HG03354 (cell line): ENCODE measurements around the gene DENND10.

Source experiments
- ATAC-seq: cut with Tn5 transposase; IDR thresholded peaks from one replicate; pipeline ENCODE4 v1.9.1; 2021; ENCODE audit warnings: mild to moderate bottlenecking; ENCODE audit not compliant: unreplicated experiment, poor library complexity, severe bottlenecking

The DENND10 gene, protein sequence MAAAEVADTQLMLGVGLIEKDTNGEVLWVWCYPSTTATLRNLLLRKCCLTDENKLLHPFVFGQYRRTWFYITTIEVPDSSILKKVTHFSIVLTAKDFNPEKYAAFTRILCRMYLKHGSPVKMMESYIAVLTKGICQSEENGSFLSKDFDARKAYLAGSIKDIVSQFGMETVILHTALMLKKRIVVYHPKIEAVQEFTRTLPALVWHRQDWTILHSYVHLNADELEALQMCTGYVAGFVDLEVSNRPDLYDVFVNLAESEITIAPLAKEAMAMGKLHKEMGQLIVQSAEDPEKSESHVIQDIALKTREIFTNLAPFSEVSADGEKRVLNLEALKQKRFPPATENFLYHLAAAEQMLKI

DNA sequence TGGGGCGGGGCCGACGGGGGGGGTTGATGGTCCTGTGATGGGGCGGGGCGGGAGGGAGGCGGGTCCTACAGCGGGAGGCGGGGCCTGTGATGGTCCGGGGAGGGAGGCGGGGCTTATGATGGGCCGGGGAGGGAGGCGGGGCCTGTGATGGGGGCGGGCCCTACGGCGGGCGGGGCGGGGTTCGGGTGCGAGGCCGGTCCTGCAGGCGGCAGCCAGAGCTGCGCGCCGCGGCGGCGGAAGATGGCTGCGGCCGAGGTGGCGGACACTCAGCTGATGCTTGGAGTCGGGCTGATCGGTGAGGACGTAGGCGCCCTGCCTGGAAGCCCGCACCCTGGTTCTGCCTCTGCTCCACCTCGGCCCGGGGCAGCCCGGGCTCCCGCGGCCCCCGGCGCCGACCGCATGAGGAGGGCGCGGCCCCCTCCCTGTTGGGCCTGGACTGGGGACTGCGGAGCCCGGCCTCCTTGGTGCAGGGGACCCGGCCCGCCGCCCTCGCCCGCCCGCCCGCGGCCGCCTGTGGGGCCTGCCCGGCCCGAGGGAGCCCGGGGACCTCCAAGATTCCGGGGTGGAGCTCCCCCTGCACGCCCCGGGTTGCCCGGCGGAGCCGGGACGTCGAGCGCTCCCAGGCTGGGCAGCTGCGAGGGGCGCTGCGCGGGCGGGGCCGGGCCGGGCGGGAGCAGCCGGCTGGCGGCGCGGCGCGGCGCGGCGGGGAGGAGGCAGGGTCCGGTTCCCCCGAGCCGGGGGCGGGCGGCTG, at the start of gene DENND10:
Gene DENND10, plus strand, starts transcription at position 211 of the 751 bp plus-strand sequence. Its CDS starts 30 bp downstream, at position 241.
- ATAC-seq, result peak; percentile 90

DNA sequence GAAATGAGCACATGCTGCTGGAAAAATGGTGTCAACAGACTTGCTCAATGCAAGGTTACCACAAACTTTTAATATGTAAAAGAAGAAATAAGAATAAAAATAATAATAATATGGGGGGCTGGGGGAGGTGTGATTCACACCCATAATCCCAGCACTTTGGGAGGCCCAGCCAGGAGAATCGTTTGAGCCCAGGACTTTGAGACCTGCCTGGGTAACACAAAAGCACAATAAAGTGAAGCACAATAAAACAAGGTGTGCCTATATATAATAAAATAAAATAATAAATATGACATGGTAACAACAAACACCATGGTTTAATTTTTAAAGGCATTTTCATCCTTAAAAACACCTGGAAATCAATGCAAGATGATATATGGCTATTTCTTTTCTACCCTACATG, 48.4 kb upstream of the DENND10 start:
- no peak for ATAC-seq

DNA sequence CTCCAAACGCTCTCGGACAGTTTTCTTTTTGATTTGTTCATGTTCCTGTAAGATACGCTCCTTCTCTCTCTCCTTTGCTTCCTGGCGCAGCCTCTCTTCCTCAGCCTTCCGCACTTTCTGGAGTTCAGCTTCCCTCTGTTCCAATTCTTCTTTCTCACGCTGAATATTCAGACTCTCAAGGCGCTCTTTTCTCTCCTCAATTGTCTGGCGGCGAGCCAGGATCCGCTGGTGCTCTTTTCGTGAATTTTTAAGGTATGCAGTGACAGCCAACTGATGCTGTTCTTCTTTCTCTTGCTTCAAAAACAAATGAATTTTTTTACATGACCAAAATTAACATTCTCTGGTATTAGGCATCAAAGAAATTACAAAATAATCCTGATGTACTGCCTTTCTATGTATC, 45.9 kb upstream of the DENND10 start:
- no peak for ATAC-seq

DNA sequence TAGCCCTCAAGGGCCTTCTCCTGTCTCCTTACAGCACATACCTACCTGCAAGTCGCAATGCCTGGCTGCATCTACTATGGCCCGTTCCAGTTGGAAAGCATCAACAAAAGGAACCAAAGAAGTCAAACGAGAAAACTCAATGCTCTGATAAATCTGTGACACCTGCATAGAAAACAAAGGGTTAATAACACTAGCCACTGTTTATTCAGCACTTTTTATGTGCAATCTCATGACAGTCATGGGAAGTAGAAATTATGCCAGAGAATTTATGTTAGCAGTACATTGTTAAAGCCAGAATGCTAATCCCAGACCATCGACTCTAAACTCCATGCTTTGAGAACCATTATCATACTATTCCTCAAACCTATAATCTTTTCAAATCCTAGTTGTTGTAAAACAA, 44.4 kb upstream of the DENND10 start:
- ATAC-seq, result no peak

DNA sequence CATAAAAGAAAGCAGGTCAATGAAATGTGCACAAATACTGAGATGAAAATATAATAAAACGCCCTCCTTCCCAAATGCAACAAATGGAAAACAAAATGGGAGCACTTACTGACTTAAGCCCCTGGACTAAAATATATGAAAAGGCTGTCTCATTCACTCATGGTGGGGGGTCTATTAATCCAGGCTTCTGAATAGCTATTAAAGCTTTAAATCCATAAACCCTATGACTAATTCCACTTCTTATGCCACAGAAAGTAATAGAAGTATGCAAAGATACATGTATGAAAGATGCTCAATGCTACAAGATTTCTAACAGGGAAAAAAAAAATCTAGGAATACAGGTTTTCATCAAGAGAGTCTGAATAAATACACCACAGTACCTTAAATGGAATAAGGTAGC, 43.8 kb upstream of the DENND10 start:
- no peak for ATAC-seq

DNA sequence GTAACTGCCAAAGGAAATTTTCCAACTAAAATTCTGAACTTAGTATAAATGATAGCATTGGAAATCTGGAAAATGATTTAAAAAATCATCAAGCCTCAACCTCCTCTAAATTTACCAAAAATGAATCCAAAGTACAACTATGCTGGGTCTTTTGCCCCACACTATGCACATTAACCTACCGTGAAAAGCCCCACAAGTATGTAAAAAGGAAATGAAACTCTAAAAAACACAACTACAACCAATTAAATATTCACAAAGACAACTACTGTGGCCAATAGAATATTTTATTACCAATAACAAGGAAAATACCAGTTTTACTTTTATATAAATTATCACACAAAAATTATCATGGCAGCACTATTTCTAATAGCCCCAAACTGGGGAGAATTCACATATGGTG, 42.6 kb upstream of the DENND10 start:
- no peak for ATAC-seq

DNA sequence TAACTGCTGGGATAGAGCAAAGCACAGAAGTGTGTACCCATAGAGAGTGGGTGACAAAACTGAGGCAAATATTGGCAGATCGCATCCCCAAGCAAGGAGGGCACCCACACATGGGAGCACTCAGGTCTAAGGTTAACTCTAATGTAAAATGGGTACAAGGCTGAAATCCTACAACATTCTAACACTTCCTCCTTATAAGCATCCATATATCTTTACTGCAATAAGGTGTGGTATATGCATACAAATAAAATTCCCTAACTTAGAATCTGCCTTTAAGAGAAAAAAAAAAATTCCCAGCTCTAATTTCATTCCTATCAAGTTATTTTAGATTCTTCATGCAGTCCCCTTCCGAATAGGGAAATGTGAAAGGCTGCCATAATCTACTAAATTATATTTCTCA, 42.0 kb upstream of the DENND10 start:
- ATAC-seq, result no peak

DNA sequence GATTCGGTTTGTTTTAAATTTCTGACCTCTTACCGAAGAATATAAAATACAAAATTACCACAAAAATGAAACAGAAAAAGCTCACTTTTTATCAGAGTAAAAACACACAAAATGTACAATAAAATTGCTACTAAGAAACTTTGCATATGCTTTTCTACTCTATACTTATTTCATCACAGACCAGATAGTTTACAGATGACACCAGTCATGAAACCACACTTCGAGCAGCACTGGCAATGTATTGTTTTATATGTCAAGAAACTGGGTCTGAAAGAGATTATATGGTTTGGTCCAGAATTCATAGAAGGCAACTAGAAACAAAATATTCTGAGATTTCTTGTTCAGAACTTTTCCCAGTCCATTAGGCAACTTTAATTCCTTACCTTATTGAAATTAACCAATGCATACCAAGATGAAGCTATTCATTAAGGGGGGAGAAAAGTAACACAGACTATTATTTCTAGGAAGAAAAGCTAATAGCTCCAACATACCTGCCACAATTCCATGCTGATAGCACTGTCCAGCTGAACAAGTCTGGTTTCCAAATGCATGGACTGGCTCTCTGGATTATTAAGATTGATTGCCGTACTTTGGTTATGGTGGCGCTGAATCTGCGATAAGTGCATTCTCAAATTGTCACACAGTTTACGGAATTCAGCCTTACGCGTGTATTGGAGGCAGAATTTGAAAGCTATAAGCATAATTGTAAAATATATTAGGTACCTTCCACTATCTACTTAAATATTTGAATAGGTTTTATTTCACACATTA, 33.3 kb upstream of the DENND10 start:
- ATAC-seq, result no peak

DNA sequence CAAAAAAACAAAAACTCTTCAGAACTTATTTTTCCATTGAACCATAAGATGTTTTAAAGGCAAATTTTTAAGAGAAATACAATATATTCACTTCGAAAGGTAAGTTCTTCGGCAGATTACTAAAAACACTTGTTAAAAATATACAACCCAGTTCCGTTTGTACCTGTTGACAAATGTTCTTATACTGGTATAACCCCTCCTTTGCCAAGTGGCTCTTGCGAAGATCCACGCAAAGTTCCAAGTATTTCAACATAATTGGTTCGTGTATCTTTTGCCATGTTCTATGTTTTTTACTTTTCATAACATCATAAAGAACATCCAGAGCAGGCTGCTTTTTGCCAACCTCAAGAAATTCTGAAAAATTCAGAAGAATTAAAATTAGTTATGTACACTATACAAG, 30.3 kb upstream of the DENND10 start:
- ATAC-seq, result no peak

DNA sequence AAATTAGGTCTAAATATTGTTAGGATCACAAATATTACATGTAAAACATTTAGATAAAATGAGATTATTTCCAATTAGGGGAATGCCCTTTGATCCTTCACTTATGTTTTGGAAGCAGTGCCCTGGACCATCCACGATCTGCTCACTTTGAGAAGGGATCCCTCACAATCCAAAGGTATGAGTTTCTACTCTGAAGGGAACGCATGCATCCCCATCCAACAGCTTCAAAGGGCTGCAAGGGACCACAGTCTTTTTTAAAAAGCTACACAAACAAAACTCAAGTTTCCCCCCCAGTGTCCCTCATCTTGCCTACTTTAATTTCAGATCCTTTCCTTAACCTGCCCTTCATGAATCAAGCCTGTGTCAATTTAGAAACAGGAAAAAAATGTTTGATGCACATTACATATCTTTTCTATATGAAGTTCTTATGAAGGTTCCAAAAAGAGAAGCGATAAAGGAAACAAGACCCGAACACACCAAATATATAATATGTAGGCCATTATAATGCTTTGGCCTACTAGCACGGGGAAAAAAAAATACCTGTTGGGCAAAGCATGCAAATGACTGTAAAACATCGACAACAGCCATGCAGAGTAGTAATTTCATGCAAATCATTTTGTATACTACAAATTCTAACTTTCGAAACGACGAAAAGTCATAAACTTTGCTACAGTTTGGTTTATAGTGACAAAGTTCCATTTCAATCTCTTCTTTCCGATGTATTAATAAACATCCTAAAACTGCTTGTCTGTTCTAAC, 25.3 kb upstream of the DENND10 start:
- ATAC-seq, result no peak

DNA sequence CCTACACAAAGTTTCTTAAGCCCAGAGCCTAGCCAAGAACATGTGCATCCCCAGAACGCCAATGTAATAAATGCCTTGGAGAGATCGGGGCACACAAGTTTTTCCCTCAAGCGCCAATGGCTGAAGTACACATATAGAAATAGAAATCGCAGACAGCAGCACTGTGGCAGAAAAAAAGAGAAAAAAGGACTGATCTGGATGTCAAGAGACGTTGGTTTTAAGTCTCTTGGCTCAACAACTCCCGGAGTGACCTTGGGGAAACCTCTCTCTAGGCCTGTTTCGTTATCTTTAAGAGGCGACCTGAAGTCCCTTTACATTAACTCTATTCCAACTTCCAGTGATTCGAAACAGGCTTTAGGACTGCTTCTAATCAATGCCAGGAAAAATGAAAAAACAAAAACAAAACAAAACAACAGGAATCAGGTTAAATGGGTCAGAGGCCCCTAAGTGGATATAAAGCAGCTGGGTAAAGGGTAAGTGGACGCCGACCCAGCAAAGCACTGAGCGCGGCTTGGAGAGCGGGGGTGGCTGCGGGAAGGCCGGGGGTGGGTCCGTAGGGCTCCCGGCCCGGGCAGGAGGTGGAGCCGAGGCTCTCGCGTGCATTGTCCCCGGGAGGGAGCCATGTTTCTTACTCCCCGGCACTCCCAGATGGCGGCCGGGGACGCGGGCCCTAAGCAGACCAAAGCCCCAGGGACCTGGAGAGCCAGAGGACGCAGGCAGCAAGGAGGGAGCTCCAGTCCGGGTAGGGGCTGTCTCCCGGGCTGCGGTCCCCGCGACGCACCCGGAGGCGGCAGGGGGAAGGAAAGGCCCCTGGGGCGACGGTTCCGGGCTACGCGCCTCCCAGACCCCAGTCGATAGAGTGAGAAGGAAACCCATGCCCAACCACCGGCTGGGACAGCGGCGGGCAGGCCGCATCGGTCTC, 24.1 kb upstream of the DENND10 start:
- peak; percentile 68 for ATAC-seq

DNA sequence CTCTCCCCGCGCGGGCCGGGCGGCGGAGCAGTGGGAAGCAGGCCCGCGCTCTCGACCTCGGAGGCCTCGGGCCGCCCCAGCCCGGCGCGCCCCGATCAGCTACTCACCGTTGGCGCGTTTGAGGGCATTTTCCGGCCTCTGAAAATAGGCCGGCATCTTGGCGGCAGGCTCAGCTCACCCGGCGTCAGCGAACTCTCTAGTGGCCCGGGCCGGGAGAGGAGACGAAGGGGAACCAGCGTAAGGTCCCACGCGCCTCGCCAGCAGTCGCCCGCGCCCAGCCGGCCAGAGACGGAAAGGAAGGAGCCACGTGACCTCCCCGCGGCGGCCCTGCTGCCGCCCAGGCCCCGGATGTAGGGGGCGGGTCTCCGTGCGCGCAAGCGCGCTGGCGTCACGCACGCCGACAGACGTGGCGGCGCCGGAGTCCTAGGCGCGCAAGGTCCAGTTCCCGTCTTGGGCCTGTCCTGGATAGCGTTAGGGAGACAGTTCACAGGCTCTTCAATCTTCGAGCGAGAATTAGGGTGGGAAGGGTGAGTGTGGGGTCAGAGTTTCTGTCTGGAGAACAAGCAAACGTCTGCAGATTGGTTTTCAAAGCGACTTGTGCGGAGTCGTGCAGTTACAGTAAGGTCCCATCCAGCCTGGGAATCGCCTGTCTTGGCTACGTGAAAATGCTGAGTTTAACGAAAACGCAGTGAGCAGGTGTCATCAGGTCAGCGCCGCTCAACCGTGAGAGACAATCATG, 23.2 kb upstream of the DENND10 start, which contains the start of gene EIF3A:
Gene EIF3A, minus strand, starts transcription at position 297 of the 739 bp plus-strand sequence. Its CDS starts 141 bp downstream, at position 156.
- peak; percentile 82 for ATAC-seq

DNA sequence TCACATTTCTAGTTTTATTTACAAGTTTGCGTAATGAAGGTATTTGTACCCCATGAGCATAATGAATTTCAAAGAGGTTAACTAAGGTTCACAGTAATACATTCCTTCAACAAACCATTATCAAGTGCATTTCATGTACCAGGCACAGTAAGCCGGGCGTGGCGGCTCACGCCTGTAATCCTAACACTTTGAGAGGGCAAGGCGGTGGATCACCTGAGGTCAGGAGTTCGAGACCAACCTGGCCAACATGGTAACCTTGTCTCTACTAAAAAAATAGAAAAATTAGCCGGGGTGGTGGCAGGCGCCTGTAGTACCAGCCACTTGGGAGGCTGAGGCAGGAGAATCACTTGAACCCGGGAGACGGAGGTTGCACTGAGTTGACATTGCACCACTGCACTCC, 19.0 kb upstream of the DENND10 start:
- no peak for ATAC-seq

DNA sequence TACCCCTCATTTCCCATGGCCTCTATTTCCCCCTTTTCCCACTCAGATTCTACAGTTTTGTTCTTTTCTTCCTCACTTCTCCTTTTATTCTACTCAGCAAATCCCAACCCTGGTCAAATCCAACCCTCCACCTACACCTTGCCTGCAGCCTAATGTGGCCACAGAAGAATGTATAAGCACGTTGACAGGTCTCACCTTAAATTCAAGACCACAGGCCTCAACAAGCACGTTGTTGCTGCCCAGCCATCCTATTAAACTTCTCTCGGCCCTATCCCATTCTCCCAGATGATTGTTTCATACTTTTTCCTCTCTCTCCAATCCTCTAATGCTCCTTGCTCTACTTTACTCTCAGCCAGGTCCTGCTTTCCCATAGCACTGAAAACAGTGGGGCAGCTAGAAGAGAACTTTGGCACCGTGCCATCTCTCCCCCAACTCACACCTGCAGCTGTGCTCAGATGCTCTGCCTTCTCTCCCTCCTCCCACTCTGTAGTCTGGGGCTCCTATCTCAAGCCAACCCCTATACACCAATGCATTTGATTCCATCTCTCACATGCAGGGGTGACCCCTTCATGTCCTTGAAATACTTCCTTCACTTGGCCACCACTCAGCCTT, 16.5 kb upstream of the DENND10 start:
- ATAC-seq, result no peak

DNA sequence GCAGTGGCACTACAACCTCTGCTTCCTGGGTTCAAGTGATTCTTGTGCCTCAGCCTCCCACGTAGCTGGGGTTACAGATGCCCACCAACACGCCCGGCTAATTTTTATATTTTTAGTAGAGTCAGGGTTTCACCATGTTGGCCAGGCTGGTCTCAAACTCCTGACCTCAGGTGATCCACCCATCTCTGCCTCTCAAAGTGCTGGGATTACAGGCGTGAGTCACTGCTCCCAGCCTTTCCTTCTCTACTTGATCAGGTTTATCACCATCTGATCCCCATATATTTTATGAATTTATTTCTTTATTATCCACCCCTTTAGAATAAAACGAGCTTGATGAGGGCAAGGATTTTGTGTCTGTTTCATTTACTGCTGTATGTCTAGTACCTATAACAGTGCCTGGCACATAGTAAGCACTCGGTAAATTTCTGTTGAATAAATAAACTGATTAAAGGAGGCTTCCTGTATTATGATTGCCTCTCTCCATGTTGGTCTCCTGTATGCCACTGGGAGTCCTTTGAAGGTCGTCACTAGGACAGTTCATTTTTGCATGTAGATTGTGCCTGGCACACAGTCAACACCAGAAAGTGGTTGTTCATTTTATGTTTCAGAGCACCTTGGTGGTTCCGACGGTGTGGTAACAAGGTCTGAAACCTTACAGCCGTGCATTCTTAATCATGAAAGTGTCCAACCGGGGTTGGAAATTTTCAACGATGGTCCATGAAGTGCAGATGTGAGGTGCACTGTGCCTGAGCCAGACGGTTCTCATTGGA, 13.7 kb upstream of the DENND10 start:
- ATAC-seq, result no peak

DNA sequence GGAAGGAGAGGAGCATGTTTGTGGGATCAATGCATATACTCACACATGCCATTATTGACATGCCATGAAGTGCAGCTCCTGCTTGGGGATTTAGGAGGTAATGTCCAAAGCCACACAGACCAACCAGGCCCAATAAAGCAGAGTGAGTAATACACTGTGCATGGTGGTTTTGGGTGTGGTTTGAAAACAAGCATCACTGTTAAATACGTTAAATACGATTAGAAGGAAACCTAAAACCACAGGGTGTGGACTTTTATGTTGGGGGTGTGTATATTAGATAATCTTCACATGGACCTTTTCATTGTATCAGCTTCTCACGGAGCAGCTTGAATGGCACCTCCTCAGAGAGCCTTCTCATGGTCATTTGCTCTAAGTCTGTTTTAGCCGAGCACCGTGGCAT, 12.9 kb upstream of the DENND10 start:
- no peak for ATAC-seq

DNA sequence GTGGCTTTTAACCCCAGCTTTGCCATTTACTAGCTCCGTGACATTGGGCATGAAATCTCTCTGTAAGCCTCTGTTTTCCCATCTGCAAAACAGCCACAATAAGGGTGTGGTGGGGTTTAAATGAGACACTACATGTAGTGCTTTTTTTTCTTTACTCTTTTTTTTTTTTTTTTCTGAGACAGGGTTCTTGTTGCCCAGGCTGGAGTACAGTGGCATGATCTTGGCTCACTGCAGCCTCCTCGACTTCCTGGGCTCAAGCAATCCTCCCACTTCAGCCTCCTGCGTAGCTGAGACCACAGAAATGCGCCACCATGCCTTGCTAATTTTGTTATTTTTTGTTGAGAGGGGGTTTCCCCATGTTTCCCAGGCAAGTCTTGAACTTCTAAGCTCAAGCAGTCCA, 8.3 kb upstream of the DENND10 start:
- no peak for ATAC-seq
